Neural cell (in vitro differentiated cells): ENCODE data around the gene KLF18.

ENCODE experiments used
- EZH2 ChIP-seq: fragments of 200-600, 300-800 bp; shearing (Covaris generic), sonication (generic); IDR thresholded peaks from 2 replicates; pipeline ENCODE4 v1.6.1; 2014; ENCODE audit warnings: antibody characterized with exemption, low read length, borderline replicate concordance, mild to moderate bottlenecking; ENCODE audit not compliant: insufficient read depth, poor library complexity, severe bottlenecking
- POLR2AphosphoS5 ChIP-seq: IDR thresholded peaks from 2 replicates; pipeline ENCODE4 v1.6.1; 2012
- SMC3 ChIP-seq: fragments of 450-650 bp; conservative IDR thresholded peaks from 2 replicates; pipeline ENCODE4 v1.6.1; 2014; ENCODE audit warnings: antibody characterized with exemption, mild to moderate bottlenecking, moderate library complexity; ENCODE audit not compliant: poor library complexity
- TF ChIP-seq, protein P1 (sequence below): fragments of 450-650 bp; IDR thresholded peaks from 2 replicates; pipeline ENCODE4 v1.5.1; 2014; ENCODE audit warnings: antibody characterized with exemption, mild to moderate bottlenecking, moderate library complexity; ENCODE audit not compliant: poor library complexity, severe bottlenecking

DNA sequence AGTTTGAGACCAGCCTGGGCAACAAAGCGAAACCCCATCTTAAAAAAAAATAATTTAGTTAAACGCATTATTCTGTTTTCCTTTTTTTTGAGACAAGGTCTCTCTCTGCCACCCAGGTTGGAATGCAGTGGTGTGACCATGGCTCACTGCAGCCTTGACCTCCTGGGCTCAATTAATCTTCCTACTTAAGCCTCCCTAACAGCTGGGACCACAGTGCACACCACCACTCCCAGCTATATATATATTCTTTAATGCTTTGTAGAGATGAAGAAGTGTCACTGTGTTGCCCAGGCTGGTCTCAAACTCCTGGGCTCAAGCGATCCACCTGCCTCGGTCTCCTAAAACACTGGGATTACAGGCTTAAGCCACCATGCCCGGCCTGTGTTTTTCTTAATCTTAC, 30.5 kb downstream of the KLF18 start:
- TF ChIP-seq POLR2AphosphoS5 (no peak), SMC3 (no peak), EZH2 (no peak)
- TF ChIP-seq, protein P1, sequence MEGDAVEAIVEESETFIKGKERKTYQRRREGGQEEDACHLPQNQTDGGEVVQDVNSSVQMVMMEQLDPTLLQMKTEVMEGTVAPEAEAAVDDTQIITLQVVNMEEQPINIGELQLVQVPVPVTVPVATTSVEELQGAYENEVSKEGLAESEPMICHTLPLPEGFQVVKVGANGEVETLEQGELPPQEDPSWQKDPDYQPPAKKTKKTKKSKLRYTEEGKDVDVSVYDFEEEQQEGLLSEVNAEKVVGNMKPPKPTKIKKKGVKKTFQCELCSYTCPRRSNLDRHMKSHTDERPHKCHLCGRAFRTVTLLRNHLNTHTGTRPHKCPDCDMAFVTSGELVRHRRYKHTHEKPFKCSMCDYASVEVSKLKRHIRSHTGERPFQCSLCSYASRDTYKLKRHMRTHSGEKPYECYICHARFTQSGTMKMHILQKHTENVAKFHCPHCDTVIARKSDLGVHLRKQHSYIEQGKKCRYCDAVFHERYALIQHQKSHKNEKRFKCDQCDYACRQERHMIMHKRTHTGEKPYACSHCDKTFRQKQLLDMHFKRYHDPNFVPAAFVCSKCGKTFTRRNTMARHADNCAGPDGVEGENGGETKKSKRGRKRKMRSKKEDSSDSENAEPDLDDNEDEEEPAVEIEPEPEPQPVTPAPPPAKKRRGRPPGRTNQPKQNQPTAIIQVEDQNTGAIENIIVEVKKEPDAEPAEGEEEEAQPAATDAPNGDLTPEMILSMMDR = no peak
